Measurements from ENCODE around the gene CDK18.

DNA sequence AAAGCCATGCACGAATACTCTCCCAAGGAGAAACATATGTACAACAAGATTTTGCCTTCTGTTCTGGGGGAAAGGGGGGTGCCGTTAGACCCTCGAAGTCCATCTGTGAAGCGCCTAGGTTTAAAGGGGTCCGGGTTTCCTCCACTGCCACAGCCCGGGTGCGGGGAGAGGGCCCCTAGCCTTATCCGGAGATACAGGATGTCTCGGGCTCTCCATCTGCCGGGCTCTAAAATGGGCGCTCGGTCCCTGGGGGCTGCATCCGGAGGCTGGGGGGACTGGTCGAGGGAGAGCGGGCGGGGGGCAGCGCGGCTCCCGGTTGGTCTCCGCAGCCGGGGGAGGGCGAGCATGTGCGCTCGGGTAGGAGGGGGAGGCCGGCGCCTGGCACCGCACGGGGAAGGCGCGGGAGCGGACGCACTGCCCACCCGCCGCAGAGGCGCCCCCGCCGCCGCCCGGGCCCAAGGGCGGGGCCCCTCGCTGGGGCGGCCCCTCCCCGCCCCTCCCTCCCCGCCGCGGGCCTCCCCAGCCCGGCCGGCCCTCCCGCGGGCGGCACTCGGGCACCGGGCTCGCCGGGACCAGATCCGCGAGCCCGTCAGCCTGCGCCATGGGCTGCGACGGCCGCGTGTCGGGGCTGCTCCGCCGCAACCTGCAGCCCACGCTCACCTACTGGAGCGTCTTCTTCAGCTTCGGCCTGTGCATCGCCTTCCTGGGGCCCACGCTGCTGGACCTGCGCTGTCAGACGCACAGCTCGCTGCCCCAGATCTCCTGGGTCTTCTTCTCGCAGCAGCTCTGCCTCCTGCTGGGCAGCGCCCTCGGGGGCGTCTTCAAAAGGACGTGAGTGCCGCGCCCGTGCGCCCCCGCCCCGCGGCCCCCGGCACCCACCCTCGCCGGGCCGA, 64.2 kb downstream of the CDK18 start:
- TF ChIP-seq EP300 (IDR thresholded peaks at IDR 0.05): no peak
- TF ChIP-seq, protein P1, sequence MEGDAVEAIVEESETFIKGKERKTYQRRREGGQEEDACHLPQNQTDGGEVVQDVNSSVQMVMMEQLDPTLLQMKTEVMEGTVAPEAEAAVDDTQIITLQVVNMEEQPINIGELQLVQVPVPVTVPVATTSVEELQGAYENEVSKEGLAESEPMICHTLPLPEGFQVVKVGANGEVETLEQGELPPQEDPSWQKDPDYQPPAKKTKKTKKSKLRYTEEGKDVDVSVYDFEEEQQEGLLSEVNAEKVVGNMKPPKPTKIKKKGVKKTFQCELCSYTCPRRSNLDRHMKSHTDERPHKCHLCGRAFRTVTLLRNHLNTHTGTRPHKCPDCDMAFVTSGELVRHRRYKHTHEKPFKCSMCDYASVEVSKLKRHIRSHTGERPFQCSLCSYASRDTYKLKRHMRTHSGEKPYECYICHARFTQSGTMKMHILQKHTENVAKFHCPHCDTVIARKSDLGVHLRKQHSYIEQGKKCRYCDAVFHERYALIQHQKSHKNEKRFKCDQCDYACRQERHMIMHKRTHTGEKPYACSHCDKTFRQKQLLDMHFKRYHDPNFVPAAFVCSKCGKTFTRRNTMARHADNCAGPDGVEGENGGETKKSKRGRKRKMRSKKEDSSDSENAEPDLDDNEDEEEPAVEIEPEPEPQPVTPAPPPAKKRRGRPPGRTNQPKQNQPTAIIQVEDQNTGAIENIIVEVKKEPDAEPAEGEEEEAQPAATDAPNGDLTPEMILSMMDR (IDR thresholded peaks at IDR 0.05): no peak
- no peak for TF ChIP-seq POLR2A (IDR thresholded peaks at IDR 0.05)
- TF ChIP-seq POLR2AphosphoS5 (IDR thresholded peaks at IDR 0.05): no peak

Data from stomach (tissue), 4 donors.